ENCODE results near the gene REG1B.
"Not testable (repeated sequence)": the region's sequence is repeated elsewhere in the genome, so short reads cannot be mapped to it uniquely, and the experiment has no call there.

REG1B gene

GRCh38 chr2:79082987-79083386 lies 4.8 kb downstream of the REG1B start:
- Histone ChIP-seq H3K56ac (ENCODE audit: low read length) (no peak overlapping the region), H3K79me2 (ENCODE audit: control insufficient read depth, insufficient read depth, low read length) (no peaks in the 10 kb centered on the region), H3K23ac (ENCODE audit: low read length) (no peak overlapping the region), H3K79me1 (ENCODE audit: low read length) (no peaks in the 10 kb centered on the region), H3K36me3 (ENCODE audit: control insufficient read depth, insufficient read depth, low read length) (no peaks in the 10 kb centered on the region), H3K4me2 (ENCODE audit: low read length) (no peak overlapping the region), H3K18ac (ENCODE audit: low read length) (no peak overlapping the region), H4K5ac (ENCODE audit: low read length) (no peak overlapping the region), H2AK5ac (ENCODE audit: low read length) (no peak overlapping the region), H2BK120ac (ENCODE audit: low read depth, low read length) (no peak overlapping the region), H3K27me3 (ENCODE audit: insufficient read depth, low read length, poor library complexity) (no peaks in the 10 kb centered on the region), H3K27ac (ENCODE audit: low read depth, low read length) (no peak overlapping the region), H3K4ac (ENCODE audit: low read depth, low read length) (no peak overlapping the region), H3K9ac (ENCODE audit: low read length) (no peak overlapping the region), H4K8ac (ENCODE audit: low read depth, low read length) (no peak overlapping the region), H2BK5ac (ENCODE audit: low read length) (no peak overlapping the region), H3K4me3 (ENCODE audit: low read length) (no peak overlapping the region), H3K4me1 (ENCODE audit: control insufficient read depth, low read depth, low read length) (no peaks in the 10 kb centered on the region), H2BK15ac (replicated peaks; ENCODE audit: low read depth) (no peak overlapping the region)
- no CpG with 5 or more reads among the region's 5 CpGs for WGBS (ENCODE audit: extremely low coverage, insufficient coverage, low lambda C conversion rate)
- DNase-seq: no peak

GRCh38 chr2:79071078-79071477 lies 16.7 kb downstream of the REG1B start:
- H3K56ac ChIP-seq (ENCODE audit: low read length): no peak overlapping the region
- H2AK5ac ChIP-seq (ENCODE audit: low read length): no peak overlapping the region
- no peaks in the 10 kb centered on the region for H3K79me2 ChIP-seq (ENCODE audit: control insufficient read depth, insufficient read depth, low read length)
- H3K23ac ChIP-seq (ENCODE audit: low read length): no peak overlapping the region
- H3K4ac ChIP-seq (ENCODE audit: low read depth, low read length): no peak overlapping the region
- no peak for DNase-seq
- no peak overlapping the region for H2BK5ac ChIP-seq (ENCODE audit: low read length)
- no peak overlapping the region for H2BK120ac ChIP-seq (ENCODE audit: low read depth, low read length)
- no peak overlapping the region for H2BK15ac ChIP-seq (replicated peaks; ENCODE audit: low read depth)
- H3K18ac ChIP-seq (ENCODE audit: low read length): no peak overlapping the region
- no peak overlapping the region for H4K5ac ChIP-seq (ENCODE audit: low read length)
- no peak overlapping the region for H3K9ac ChIP-seq (ENCODE audit: low read length)
- no peak overlapping the region for H3K27ac ChIP-seq (ENCODE audit: low read depth, low read length)
- no peak overlapping the region for H3K4me2 ChIP-seq (ENCODE audit: low read length)
- WGBS (ENCODE audit: extremely low coverage, insufficient coverage, low lambda C conversion rate): no CpG with 5 or more reads among the region's 2 CpGs
- no peak overlapping the region for H4K8ac ChIP-seq (ENCODE audit: low read depth, low read length)
- H3K36me3 ChIP-seq (ENCODE audit: control insufficient read depth, insufficient read depth, low read length): no peaks in the 10 kb centered on the region
- no peaks in the 10 kb centered on the region for H3K4me1 ChIP-seq (ENCODE audit: control insufficient read depth, low read depth, low read length)
- H3K79me1 ChIP-seq (ENCODE audit: low read length): no peaks in the 10 kb centered on the region
- no peaks in the 10 kb centered on the region for H3K27me3 ChIP-seq (ENCODE audit: insufficient read depth, low read length, poor library complexity)
- H3K4me3 ChIP-seq (ENCODE audit: low read length): no peak overlapping the region

DNA sequence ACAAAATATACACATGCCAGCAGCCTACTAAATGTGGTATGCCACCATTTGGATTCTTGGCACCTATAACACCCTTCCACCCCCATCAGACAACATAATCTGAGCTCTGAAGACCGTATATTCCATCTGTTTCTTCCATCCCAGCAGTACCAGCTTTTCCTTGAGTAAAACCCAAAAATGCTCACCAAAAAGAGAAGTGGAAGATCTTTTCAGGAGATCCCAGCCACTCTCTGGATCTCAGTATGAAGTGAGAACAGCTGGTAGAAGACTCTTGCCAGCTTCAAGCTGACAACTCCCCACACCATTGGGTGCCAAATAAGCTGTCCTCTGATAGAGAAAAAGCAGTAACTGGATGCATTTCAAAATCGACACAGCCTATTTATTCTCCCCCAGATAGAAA lies 22.6 kb downstream of the REG1B start:
- Histone ChIP-seq H3K4me3 (ENCODE audit: low read length) (no peak overlapping the region), H3K79me2 (ENCODE audit: control insufficient read depth, insufficient read depth, low read length) (no peaks in the 10 kb centered on the region), H4K8ac (ENCODE audit: low read depth, low read length) (no peak overlapping the region), H3K9ac (ENCODE audit: low read length) (no peak overlapping the region), H3K36me3 (ENCODE audit: control insufficient read depth, insufficient read depth, low read length) (no peaks in the 10 kb centered on the region), H3K56ac (ENCODE audit: low read length) (no peak overlapping the region), H2AK5ac (ENCODE audit: low read length) (no peak overlapping the region), H3K23ac (ENCODE audit: low read length) (no peak overlapping the region), H2BK15ac (replicated peaks; ENCODE audit: low read depth) (no peak overlapping the region), H2BK5ac (ENCODE audit: low read length) (no peak overlapping the region), H3K4me1 (ENCODE audit: control insufficient read depth, low read depth, low read length) (no peaks in the 10 kb centered on the region), H2BK120ac (ENCODE audit: low read depth, low read length) (no peak overlapping the region), H3K27ac (ENCODE audit: low read depth, low read length) (no peak overlapping the region), H3K79me1 (ENCODE audit: low read length) (no peaks in the 10 kb centered on the region), H3K18ac (ENCODE audit: low read length) (no peak overlapping the region), H3K27me3 (ENCODE audit: insufficient read depth, low read length, poor library complexity) (no peaks in the 10 kb centered on the region), H3K4ac (ENCODE audit: low read depth, low read length) (no peak overlapping the region), H3K4me2 (ENCODE audit: low read length) (no peak overlapping the region), H4K5ac (ENCODE audit: low read length) (no peak overlapping the region)
- DNase-seq: no peak
- no CpG with 5 or more reads among the region's 2 CpGs for WGBS (ENCODE audit: extremely low coverage, insufficient coverage, low lambda C conversion rate)

GRCh38 chr2:79054769-79055168 lies 33.0 kb downstream of the REG1B start:
- WGBS (ENCODE audit: extremely low coverage, insufficient coverage, low lambda C conversion rate): no CpG with 5 or more reads among the region's 5 CpGs
- not testable (repeated sequence) for DNase-seq

DNA sequence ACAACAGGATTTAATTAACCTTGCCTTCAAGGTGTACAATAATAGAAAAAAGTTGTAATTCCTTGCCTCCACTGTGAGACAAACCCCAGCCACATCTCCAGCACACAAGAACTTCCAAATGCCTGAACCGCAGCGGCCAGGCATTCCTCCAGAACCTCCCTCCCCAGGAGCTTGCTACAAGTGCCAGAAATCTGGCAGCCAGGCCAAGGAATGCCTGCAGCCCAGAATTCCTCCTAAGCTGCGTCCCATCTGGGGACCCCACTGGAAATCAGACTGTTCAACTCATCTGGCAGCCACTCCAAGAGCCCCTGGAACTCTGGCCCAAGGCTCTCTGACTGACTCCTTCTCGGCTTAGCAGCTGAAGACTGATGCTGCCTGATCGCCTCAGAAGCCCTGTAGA lies 34.3 kb downstream of the REG1B start:
- not testable (repeated sequence) for H3K79me2 ChIP-seq (ENCODE audit: control insufficient read depth, insufficient read depth, low read length); H2BK120ac ChIP-seq (ENCODE audit: low read depth, low read length); H2BK5ac ChIP-seq (ENCODE audit: low read length); H3K18ac ChIP-seq (ENCODE audit: low read length); H3K9ac ChIP-seq (ENCODE audit: low read length); H3K4me3 ChIP-seq (ENCODE audit: low read length); H3K36me3 ChIP-seq (ENCODE audit: control insufficient read depth, insufficient read depth, low read length); H3K4me1 ChIP-seq (ENCODE audit: control insufficient read depth, low read depth, low read length); H3K4me2 ChIP-seq (ENCODE audit: low read length); H4K5ac ChIP-seq (ENCODE audit: low read length); H3K56ac ChIP-seq (ENCODE audit: low read length); H3K27ac ChIP-seq (ENCODE audit: low read depth, low read length); H3K79me1 ChIP-seq (ENCODE audit: low read length); DNase-seq; H2BK15ac ChIP-seq (replicated peaks; ENCODE audit: low read depth); H2AK5ac ChIP-seq (ENCODE audit: low read length); H4K8ac ChIP-seq (ENCODE audit: low read depth, low read length); H3K27me3 ChIP-seq (ENCODE audit: insufficient read depth, low read length, poor library complexity); H3K4ac ChIP-seq (ENCODE audit: low read depth, low read length); H3K23ac ChIP-seq (ENCODE audit: low read length)
- no CpG with 5 or more reads among the region's 5 CpGs for WGBS (ENCODE audit: extremely low coverage, insufficient coverage, low lambda C conversion rate)

More at GRCh38 chr2:79054769-79055168, 33.0 kb downstream of the REG1B start:
- not testable (repeated sequence) for H2AK5ac ChIP-seq (ENCODE audit: low read length); H3K4ac ChIP-seq (ENCODE audit: low read depth, low read length); H3K4me2 ChIP-seq (ENCODE audit: low read length); H3K27ac ChIP-seq (ENCODE audit: low read depth, low read length); H4K5ac ChIP-seq (ENCODE audit: low read length); H3K4me1 ChIP-seq (ENCODE audit: control insufficient read depth, low read depth, low read length); H2BK120ac ChIP-seq (ENCODE audit: low read depth, low read length); H3K18ac ChIP-seq (ENCODE audit: low read length); H3K79me2 ChIP-seq (ENCODE audit: control insufficient read depth, insufficient read depth, low read length); H3K79me1 ChIP-seq (ENCODE audit: low read length); H3K36me3 ChIP-seq (ENCODE audit: control insufficient read depth, insufficient read depth, low read length); H2BK15ac ChIP-seq (replicated peaks; ENCODE audit: low read depth); H2BK5ac ChIP-seq (ENCODE audit: low read length); H3K23ac ChIP-seq (ENCODE audit: low read length); H3K9ac ChIP-seq (ENCODE audit: low read length); H3K27me3 ChIP-seq (ENCODE audit: insufficient read depth, low read length, poor library complexity); H3K4me3 ChIP-seq (ENCODE audit: low read length); H3K56ac ChIP-seq (ENCODE audit: low read length); H4K8ac ChIP-seq (ENCODE audit: low read depth, low read length)

DNA sequence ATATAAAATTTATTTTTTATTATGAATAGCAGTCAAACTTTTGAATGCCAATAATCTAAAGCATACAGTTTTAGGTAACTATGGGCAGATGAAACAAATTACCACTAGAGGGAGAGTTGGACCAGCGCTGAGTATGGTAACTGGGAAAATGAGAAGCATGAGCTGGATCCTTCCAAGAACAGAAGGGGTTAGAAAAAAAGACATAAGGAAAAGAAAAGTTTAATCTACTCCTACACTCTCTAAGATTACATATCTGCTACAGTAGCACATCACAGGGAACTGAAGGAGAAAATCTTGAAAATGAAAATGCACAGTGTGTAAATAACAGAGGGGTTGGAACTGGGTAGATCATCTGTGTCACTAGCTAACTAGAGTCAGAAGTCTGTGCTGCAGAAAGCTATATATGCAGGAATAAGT lies 46.8 kb downstream of the REG1B start:
- Histone ChIP-seq H3K18ac (ENCODE audit: low read length) (no peak overlapping the region), H2BK120ac (ENCODE audit: low read depth, low read length) (no peak overlapping the region), H3K79me1 (ENCODE audit: low read length) (no peaks in the 10 kb centered on the region), H4K8ac (ENCODE audit: low read depth, low read length) (no peak overlapping the region), H3K27ac (ENCODE audit: low read depth, low read length) (no peak overlapping the region), H3K4me3 (ENCODE audit: low read length) (no peak overlapping the region), H2AK5ac (ENCODE audit: low read length) (no peak overlapping the region), H3K79me2 (ENCODE audit: control insufficient read depth, insufficient read depth, low read length) (no peaks in the 10 kb centered on the region), H3K4me1 (ENCODE audit: control insufficient read depth, low read depth, low read length) (no peaks in the 10 kb centered on the region), H2BK5ac (ENCODE audit: low read length) (no peak overlapping the region), H2BK15ac (replicated peaks; ENCODE audit: low read depth) (no peak overlapping the region), H3K36me3 (ENCODE audit: control insufficient read depth, insufficient read depth, low read length) (no peaks in the 10 kb centered on the region), H3K56ac (ENCODE audit: low read length) (no peak overlapping the region), H3K4me2 (ENCODE audit: low read length) (no peak overlapping the region), H3K9ac (ENCODE audit: low read length) (no peak overlapping the region), H3K4ac (ENCODE audit: low read depth, low read length) (no peak overlapping the region), H4K5ac (ENCODE audit: low read length) (no peak overlapping the region), H3K27me3 (ENCODE audit: insufficient read depth, low read length, poor library complexity) (no peaks in the 10 kb centered on the region), H3K23ac (ENCODE audit: low read length) (no peak overlapping the region)
- WGBS (ENCODE audit: extremely low coverage, insufficient coverage, low lambda C conversion rate): no CpG with 5 or more reads among the region's 1 CpG
- DNase-seq: peak; percentile 58
